ENCODE results near the gene SDF4. TPM values are rescaled to one million over a fixed set of nuclear protein-coding genes. Genes with fewer than 3 reads are reported as not detected.

Gene SDF4
- total RNA-seq, 2 donors from 2014 or later = 89.2 to 97.6 TPM

DNA sequence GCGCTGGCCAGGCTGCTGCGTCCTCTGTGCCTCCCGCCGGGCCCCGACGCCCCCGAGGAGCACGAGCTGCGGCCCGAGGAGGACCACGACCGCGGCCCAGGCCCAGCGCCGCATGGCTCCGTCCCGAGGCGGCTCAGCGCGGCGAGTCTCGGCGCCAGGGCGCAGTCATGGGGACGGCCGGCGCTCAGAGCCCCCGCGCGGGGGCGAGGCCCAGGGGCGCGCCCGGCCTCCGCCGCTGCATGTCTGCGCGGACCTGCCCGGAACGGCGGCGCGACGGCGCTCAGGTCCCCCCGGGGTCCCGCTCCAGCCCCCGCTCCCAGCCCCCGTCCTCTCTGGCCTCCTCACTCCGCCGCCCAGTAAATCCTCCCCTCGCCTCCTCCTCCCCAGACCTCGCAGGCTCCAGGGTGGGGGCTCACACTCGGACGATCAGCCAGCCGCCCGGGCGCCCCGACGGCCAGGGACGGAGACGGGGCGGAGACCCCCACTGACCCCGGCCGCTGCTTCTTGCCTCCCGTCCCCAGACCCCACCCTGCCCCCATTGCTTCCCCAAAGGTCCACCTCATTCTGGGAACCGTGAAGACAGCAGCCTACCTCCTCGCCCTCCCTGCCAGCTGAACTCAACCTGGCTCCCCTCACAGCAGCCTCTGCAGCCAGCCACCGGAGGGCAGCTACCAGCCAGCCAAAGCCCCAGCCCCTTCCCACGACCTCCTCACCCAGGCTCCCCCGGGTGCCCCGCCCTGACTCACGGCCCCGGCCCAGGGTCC is 15.0 kb upstream of the SDF4 start, which contains the start of gene C1QTNF12:
TSS of gene C1QTNF12 (minus strand) at position 146 of the 764 bp plus-strand sequence. CDS start at position 114, 32 bp downstream.
- TF ChIP-seq, protein P1, sequence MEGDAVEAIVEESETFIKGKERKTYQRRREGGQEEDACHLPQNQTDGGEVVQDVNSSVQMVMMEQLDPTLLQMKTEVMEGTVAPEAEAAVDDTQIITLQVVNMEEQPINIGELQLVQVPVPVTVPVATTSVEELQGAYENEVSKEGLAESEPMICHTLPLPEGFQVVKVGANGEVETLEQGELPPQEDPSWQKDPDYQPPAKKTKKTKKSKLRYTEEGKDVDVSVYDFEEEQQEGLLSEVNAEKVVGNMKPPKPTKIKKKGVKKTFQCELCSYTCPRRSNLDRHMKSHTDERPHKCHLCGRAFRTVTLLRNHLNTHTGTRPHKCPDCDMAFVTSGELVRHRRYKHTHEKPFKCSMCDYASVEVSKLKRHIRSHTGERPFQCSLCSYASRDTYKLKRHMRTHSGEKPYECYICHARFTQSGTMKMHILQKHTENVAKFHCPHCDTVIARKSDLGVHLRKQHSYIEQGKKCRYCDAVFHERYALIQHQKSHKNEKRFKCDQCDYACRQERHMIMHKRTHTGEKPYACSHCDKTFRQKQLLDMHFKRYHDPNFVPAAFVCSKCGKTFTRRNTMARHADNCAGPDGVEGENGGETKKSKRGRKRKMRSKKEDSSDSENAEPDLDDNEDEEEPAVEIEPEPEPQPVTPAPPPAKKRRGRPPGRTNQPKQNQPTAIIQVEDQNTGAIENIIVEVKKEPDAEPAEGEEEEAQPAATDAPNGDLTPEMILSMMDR (IDR thresholded peaks at IDR 0.05) = no peak
- no peak for TF ChIP-seq POLR2A (IDR thresholded peaks at IDR 0.05)
- ATAC-seq = no peak
- Histone ChIP-seq H3K9me3 (no peaks in the 10 kb centered on the region), H3K4me1 (no peaks in the 10 kb centered on the region), H3K36me3 (replicated peaks in 1 of 2; ENCODE audit: insufficient read depth in 1 of 2, low read depth in 2 of 2) (no peaks in the 10 kb centered on the region), H3K27ac (no peak within 1 kb of the TSS), H3K27me3 (no peaks in the 10 kb centered on the region), H3K4me3 (no peak within 1 kb of the TSS)
- WGBS, 2 donors = 0 to 4% methylated on average over 2 to 64 of the region's 74 CpGs
- no peak for DNase-seq
- intact Hi-C loops (cut with DNase I) = no loop called here

DNA sequence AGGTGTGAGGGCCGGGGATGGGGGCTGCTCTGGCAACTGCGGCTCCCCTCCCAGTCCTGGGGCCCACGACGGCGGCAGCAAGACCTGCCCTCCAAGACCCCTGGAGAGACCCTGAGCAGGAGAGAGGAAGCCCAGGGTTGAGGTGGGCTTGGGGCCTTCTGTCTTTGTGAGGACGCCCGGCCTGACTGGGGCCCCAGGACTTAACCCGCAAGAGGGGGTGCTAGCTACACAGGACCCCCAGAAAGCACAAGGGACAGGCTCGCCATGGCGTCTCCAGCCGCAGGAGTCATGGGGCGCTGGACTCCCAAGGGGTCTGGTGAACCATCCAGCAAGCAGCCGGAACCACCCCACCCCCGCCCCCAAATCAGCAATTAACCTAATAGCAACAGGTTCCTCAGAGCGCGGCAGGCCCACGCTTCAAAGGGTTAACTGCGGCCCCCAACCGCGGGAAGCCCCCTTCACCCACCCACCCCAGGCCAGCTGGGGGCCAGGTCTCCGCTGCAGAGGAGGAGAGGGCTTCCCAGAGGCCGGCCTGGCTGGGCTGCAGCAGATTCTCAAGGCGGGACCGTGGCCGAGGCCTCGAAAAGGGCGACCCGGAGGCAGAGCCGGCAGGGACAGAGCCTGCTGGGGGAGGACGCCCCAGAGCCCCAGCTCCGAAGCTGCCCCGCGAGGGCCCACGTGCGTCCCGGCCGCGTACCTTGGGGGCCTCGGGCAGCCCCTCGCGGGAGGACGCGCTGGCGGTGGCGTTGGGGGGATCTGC is 14.2 kb upstream of the SDF4 start:
- TF ChIP-seq, protein P1 (IDR thresholded peaks at IDR 0.05) = no peak
- TF ChIP-seq POLR2A (IDR thresholded peaks at IDR 0.05) = no peak
- WGBS, 2 donors = 38 to 88% methylated on average over 9 to 42 of the region's 45 CpGs
- H3K27ac ChIP-seq = no peak overlapping the region
- no peak overlapping the region for H3K4me3 ChIP-seq
- ATAC-seq (no peak), DNase-seq (no peak)
- H3K4me1 ChIP-seq = no peaks in the 10 kb centered on the region
- intact Hi-C loops (cut with DNase I) = no loop called here
- H3K27me3 ChIP-seq = no peaks in the 10 kb centered on the region
- no peaks in the 10 kb centered on the region for H3K9me3 ChIP-seq
- no peaks in the 10 kb centered on the region for H3K36me3 ChIP-seq (replicated peaks in 1 of 2; ENCODE audit: insufficient read depth in 1 of 2, low read depth in 2 of 2)

DNA sequence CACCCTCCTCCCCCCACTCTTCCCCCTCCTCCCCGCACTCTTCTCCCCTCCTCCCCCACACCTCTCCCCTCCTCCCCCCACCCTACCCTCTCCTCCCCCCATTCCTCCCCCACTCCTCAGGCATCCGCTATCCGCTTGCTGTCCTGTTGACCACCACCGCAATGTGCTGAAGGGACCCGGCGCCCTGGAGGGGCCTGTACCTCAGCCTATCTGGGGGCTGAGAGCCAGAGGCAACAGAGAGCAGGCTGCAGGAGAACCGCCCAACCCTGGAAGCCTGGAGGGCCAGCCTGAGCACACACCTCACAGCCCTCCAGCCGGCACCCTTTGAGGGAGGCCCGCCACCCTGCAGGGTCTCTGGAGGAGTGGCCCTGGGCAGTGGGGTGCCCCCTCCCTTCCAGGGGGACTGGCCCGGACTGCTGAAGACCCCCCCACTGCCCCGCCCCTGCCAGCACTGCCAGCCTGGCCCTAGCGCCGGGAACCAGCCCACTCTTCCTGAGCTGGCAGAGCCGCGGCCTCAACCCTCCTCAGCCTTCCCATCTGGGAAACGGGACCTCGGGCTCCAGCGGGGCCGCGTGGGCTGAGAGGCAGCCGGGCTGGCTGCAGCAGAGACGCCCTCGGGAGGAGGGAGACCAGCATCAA is 13.5 kb upstream of the SDF4 start:
- 66% methylated on average over 9 of the region's 23 CpGs; no CpG with 5 or more reads in 1 of the 2 donors for WGBS, 2 donors
- no peak for ATAC-seq
- no peak for DNase-seq
- intact Hi-C loops (cut with DNase I) = no loop called here
- Histone ChIP-seq H3K27ac (no peak overlapping the region), H3K4me3 (no peak overlapping the region), H3K9me3 (no peaks in the 10 kb centered on the region), H3K4me1 (no peaks in the 10 kb centered on the region), H3K27me3 (no peaks in the 10 kb centered on the region), H3K36me3 (replicated peaks in 1 of 2; ENCODE audit: insufficient read depth in 1 of 2, low read depth in 2 of 2) (no peaks in the 10 kb centered on the region)
- no peak for TF ChIP-seq POLR2A (IDR thresholded peaks at IDR 0.05)
- TF ChIP-seq, protein P1 (IDR thresholded peaks at IDR 0.05) = no peak

DNA sequence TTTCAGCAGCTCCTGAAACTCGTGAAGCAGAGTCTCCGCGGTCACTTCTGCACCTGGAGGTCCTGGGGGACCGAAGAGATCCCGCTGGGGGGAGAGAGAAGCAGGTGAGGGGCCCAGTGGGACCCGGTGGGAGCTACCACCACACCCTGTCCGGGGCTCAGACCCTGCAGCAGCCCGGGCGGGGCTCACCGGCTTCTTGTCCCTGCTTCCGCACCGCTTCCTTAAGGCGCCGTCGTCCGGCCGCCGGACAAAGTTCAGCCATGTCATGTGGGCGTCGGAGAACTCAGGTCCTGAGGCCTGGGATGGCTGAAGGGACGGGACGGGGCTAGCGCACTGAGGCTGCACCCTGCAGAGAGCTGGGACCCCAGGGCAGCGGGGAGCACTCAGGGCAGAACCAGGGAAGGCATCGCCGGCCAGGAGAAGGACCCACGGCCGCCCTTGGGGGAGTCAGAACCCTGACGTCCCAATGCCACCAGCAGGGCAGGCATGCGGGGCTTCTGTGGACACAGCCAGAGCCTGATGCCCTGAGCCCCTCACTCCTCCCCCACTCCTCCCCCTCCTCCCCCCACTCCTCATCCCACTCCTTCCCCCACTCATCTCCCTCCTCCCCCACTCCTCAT is 12.5 kb upstream of the SDF4 start:
- Histone ChIP-seq H3K9me3 (no peaks in the 10 kb centered on the region), H3K36me3 (replicated peaks in 1 of 2; ENCODE audit: insufficient read depth in 1 of 2, low read depth in 2 of 2) (no peaks in the 10 kb centered on the region), H3K27ac (no peak overlapping the region), H3K27me3 (no peaks in the 10 kb centered on the region), H3K4me3 (no peak overlapping the region), H3K4me1 (no peaks in the 10 kb centered on the region)
- ATAC-seq = no peak
- TF ChIP-seq, protein P1 (IDR thresholded peaks at IDR 0.05) = no peak
- no peak for TF ChIP-seq POLR2A (IDR thresholded peaks at IDR 0.05)
- intact Hi-C loops (cut with DNase I) = no loop called here
- DNase-seq = no peak
- WGBS, 2 donors = 64 to 81% methylated on average over 3 to 29 of the region's 30 CpGs
